HG03457 (cell line): ENCODE data around the gene RNU1-1.
A peak's percentile ranks its signal among the peaks of the same experiment; 100 is the strongest.
"Not testable (repeated sequence)": the region's sequence is repeated elsewhere in the genome, so short reads cannot be mapped to it uniquely, and the experiment has no call there.

Source experiments
- ATAC-seq: cut with Tn5 transposase; IDR thresholded peaks from one replicate; pipeline ENCODE4 v1.9.1; 2021; ENCODE audit warnings: moderate number of reproducible peaks; ENCODE audit not compliant: unreplicated experiment

Gene RNU1-1

DNA sequence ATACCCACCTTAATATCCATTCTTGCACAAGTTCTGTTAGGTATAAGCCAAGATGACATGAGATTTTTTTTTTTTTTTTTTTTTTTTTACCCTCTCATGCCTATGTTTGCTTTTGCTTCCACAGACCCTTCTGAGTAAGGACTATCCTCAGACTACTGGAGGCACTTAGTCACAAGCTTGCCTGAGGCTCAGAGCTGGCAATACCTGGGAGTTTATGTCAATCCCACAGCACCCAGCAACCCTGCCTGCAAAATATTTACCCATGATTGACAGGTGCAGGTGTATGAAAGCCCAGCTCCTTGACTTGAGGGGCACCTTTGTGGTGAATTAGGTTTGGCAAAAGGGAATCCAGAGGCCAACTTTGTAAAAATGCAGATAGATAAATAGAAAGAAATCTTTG lies 11.7 kb upstream of the RNU1-1 start:
- ATAC-seq, result not testable (repeated sequence)

DNA sequence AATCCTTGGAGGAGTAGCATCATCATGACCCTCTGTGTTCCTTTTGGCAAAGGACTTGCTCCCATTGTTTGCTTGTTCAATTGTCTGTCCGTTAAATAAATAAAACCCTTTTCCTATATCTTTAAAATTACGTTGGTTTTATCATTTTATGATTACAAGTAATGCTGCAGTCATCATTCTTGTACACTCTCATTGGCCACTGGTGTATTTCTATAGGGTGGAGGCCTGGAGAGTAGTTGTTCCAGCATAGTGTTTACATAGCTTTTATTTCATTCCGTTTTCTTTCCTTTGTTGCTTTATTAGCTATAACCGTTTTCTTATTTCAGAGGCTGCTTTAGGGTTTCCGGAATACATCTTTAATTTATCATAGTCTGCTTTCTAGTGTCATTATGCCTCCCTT lies 7.6 kb upstream of the RNU1-1 start:
- not testable (repeated sequence) for ATAC-seq

DNA sequence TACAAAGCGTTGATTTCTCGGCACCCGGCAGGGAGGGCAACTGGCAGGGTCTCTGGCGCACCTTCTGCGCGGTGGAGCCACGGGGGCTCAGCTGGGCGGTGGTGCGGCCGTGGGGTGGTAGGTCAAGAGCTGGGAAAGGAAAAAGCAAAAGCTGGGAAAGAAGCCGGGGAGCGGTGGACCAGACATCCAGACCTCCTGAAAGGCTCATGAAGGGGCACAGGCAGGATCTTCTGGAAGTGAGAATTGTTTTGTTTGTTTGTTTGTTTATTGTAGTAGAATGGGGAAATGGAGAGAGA lies 7.2 kb upstream of the RNU1-1 start:
- no peak for ATAC-seq

DNA sequence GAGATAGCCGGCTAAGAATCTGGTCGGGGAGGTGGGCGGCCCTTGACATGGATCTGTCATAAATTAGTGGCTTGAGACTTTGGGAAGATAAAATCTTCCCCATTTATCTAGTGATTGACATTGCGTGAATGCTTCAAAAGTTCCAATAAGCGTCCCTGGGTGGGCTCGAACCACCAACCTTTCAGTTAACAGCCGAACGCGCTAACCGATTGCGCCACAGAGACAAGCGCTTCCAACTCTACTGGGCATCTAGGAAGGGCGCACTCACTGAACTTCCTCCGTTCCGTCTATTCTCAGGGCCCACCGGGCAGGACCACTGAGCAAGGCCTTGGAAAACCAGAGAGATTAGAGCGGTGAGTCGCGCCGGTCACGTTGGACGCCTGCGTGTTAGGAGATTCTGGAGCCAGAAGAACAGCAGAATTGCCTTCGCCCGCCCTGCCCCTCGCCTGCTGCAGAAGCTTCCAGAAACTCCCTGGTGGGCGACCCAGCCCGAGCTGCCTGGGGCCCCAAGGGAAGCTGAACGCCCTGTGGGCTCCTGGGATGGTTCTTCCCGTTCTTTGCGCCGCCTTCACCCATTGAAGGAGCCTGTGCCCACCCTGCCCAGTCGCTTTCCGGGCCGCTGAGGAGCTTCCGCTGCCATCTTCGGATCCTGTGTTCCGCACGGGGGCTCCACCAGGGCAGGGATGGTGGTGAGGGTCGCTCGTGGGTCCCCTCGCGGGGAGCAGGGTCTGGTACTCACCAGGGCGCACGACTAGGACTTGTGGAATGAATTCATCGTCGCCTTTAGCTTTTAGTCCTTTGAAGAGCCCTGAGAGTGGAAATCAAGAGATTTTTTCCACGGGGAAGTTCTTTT lies 6.6 kb upstream of the RNU1-1 start:
- not testable (repeated sequence) for ATAC-seq

DNA sequence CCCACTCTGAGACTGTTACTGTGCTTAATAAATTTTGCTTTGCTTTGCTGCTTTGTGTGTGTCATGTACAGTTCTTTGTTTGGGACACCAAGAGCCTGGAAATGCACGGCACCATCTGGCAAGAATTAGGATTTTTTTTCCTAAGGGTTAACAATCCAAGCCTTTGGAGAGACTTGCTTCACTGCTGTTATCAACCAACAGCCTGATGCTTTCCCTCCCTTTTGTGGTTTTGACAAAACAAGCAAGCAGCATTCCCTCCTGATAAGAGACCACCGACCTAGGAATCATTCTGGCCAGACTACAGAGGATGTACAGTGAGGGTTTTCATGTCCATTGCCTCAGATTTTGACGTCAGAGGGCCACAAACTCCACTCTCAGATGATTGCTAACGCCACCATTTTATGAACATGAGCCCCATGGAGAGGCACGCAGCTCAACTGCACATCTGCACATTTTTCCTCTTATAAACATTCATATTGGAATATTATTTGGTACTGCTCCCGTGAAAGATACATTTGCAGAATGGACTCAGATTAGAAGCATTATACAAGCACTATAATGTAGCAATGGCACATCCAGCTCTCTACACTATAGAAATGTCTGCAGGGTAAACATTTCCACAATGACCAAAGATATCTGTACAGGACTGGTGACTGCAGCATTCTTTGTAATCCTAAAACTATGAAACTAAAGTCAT lies 5.3 kb upstream of the RNU1-1 start:
- ATAC-seq, result not testable (repeated sequence)

DNA sequence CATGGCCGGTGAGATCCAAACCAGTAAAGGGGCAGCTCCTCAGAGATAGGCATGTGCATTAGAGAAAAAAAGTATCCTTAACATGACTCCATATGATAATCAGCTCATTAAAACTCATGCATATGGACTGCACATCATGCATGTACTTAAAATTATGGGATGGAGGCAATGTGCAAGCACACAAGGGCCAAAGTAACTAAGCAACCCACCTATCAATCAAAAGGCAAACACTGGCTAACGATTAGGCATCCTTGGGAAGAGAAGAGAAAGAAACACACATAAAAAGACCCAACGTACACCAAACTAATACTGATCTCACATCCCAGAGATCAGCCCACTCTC lies 4.8 kb upstream of the RNU1-1 start:
- not testable (repeated sequence) for ATAC-seq

DNA sequence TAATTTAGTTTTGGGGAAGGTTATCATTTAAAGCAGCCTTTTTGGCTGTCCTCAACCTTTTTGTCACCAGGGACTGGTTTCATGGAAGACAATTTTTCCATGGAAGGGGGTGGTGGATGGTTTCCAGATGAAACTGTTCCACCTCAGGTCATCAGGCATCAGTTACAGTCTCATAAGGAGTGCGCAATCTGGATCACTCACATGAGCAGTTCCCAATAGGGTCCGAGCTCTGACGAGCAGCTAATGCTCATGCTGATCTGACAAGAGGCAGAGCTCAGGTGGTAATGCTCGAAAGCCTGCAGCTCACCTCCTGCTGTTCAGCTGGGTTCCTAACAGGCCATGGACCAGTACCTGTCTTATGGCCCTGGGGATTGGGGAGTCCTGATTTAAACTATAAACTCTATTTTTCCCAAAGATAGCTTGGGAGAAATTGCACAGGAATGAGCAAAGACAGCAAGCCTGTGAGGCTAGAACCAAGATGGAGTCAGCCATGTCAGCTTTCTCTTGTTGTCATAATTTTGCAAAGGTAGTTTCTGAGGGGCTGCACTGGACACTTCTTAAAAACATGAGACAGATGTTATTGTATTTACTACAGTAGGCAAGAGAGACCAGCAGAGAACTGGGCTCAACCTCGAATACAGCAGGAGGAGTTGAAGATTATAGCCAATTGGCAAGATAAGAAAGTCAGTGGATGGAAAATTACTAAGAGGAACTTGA lies 2.8 kb upstream of the RNU1-1 start:
- not testable (repeated sequence) for ATAC-seq

DNA sequence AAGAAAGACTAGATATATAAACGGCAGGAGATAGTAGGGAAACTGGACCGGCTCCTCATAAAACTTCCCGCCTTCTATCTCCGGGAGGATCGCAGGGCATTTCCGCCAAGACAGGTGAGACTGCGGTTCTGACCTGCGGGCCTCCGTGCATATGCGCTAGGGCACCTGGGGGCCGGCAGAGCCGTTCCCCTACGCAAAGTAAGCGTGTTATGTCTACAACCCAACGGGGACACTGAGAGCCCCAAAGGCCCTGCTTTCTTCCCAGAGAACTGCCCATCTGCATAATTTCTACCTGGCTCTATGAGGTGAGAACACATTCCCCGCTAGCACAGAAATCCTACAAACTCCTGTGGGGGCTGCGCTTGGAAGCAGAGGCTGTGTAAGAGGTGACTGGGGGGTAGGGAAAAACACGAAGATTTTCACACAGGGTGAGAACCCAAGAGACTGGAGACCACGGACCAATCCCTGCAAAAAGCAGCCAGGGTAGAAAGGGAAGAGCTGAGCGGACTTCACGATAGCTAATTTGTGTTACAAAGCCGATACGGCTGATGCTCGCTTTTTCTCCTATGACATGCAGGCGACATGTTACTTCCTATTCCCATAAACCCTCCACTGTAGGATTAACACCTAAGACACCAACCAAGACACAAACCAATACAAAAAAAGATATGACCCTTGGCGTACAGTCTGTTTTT lies 526 bp downstream of the RNU1-1 start:
- ATAC-seq, result peak; percentile 68

DNA sequence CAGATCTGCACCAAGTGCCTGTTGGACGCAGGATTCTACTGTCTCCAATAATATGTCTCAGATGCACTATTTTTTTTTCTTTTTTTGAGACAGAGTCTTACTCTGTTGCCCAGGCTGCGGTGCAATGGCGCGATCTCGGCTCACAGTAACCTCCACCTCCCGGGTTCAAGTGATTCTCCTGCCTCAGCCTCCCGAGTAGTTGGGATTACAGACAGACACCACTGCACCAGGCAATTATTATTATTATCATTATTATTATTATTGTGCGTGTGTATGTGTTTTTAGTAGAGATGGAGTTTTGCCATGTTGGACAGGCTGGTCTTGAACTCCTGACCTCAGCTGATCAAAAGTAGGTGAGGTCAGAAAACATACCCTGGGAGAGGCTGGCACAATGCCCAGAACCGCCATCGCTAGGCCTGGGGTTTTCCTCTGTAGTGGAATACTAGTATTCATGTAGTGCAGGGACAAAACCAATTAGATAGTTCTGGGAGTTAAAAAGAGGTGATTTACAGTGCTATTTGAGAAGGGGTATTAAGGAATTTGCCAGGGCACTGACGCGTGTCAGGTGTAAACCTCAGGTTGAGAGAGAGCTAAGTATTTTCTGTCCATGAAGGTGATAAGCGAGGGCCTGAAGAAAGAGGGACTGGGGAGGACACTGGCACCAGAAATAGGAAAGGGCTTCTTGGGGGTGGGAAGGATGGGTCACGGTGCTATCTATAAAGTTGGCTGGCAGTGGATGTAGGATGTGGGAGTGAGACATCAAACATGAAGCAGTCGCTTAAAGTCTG lies 1.3 kb downstream of the RNU1-1 start:
- not testable (repeated sequence) for ATAC-seq

DNA sequence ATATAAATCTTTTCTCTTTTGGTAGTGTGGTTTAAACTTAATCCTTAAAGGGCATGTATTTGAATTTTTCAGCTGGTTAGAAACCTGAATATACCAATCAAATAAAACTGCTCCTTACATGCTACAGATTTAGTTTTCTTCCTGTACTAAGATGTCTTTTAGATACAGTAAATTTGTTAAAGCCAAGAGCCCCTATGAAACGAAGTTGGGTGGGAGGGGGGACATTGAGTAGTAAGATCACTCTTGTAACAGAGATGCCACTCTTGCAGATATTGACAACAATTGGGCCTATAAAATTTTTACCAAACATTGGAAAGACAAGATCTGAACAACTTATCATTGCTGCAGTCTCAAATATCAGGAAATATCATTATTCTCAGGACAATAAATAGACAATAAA lies 2.2 kb downstream of the RNU1-1 start:
- not testable (repeated sequence) for ATAC-seq

DNA sequence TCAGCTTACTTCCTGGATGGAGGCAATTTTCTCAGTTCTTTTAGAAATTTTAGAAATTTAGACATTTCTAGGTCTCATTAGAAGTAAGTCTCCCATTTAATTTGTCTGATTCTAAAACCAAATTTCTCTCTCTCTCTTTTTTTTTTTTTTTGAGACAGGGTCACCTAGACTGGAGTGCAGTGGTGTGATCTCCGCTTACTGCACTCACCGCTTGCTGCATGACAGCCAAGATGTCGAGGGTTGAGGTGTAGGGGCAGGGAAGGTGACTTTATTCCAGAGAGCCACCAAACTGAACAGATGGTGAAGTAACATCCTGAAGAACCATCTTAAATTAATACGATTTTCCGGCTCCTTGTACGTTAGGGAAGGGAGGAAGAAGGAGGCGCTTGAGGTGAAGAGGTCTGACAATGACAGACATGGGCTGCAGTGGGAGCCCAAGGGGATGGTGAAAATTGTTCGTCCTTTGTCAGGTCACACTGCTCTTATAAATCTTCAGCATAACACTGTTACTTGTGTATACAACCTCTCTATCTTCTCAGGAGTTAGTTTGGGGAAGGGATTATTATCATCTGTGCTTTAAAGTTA lies 5.1 kb downstream of the RNU1-1 start:
- ATAC-seq, result not testable (repeated sequence)

DNA sequence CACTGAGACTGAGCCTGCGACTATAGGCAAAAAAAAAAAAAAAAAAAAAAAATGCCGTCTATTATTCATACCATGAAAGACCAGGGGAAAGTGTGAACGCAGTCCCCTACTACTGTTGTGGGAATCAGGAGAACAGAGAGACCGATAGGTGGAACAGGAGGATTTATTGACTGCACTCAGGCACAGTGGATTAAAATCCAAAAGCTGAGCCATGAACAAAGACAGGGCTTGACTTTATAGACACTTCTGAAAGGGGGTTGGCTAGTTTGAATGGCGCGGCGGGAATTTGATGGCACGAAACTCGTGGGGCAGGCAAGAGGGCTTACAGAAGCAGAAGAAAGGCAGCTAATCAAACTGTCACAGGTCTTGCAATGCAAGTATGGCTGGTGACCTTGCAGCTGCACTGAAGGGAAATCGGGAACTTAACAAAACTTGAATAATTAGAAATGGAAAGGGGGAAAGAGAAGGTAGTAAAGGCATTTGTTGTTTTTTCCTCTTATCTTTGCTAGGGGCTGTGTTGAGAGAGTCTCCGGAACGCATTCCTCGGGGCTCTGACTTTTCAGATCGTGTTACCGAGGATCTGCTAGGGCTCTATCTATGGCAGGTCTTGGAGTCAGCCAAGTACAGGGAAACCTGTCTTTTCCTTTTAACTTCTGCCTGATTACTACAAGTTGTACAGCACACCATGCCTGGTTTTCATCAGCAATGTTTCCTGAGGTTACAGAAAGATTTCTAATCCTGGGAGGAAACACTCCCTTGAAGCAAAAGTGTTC lies 7.5 kb downstream of the RNU1-1 start:
- not testable (repeated sequence) for ATAC-seq

DNA sequence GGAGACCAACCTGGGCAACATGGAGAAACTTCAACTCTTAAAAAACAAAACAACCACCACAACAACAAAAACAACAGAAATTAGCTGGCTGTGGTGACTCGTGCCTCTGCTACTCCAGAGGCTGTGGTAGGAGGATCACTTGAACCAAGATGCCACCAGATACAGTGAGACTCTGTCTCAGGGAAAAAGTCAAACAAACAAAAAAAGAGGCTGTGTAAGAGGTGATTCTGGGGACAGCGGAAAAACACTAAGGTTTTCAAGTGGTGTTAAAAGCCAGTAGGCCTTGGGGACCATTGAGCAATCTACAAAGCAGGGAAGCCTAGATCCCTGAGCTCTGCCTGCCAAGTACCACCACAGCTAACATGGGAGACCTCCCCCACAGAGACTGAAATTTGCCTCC lies 8.2 kb downstream of the RNU1-1 start:
- ATAC-seq, result not testable (repeated sequence)

DNA sequence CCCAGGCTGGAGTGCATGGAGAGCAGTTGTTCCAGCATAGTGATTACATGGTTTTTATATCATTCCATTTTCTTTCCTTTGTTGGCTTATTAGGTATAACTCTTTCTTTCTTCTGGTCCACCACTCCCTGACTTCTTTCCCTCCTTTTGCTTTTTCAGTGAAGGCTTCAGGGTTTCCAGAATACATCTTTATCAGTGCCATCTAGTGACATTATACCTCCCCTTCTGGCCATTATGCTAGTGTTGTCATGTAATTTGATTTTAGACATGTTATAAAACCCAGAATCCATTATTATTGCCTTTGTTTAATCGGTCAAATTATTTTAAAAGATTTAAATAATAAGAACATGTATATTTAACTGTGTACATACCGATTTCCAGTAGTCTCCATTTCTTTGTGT lies 10.6 kb downstream of the RNU1-1 start:
- ATAC-seq, result no peak

DNA sequence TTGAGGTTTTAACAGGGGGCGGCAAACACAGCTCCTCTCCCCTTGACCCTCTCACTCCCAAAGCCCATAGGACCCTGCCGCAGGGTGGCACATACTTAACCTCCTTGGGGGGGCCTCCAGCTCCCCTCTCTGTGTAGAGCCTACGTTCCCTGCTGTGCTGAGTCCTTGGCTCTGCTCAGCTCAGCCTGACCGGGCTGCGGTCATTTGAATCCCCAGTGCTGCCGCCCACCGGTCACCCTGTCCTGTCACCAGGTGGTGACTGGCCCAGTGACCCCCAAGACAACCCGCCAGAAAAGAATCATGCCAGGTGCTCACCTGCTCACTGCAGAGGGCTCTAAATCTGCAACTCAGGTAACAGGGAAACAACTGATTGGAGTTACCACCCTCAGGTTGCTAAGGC lies 12.6 kb downstream of the RNU1-1 start:
- not testable (repeated sequence) for ATAC-seq

DNA sequence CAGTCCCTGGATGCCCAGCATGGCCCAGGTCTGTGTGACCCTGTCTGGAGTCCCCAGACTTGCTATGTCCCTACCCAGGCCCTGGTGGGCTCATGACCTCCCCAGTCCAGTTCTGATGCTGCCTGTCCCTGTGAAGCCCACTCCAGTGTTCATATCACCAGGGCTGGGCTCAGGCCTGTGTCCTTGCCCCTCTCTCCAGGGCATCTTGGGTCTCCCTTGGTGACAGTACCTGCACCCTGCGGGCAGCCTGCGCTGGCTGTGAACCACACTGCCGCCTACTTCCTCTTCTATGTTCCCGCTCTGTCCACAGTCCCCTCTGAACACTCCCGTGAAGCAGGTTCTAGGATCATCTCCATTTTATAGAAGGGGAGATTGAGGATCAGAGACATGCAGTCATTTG lies 13.1 kb downstream of the RNU1-1 start:
- ATAC-seq, result not testable (repeated sequence)

DNA sequence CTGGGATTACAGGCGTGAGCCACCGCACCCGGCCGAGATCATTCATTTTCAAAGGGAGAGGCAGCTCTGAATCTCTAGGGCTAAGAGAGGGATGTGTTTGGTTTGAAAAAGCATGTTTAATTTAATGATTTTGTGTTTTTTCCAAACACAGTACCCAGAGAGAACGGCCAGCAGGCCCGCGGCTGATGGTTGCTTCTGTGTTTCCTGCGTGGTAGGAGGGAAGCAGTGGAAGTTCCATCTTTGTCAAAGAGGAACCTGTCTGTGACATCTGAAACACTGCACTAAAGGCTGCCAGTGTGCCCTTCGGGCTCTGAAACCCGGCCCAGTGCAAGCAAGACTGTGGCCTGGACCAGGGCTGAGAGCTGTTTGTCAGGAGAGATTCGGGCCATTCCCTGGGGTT lies 13.6 kb downstream of the RNU1-1 start:
- ATAC-seq, result not testable (repeated sequence)

DNA sequence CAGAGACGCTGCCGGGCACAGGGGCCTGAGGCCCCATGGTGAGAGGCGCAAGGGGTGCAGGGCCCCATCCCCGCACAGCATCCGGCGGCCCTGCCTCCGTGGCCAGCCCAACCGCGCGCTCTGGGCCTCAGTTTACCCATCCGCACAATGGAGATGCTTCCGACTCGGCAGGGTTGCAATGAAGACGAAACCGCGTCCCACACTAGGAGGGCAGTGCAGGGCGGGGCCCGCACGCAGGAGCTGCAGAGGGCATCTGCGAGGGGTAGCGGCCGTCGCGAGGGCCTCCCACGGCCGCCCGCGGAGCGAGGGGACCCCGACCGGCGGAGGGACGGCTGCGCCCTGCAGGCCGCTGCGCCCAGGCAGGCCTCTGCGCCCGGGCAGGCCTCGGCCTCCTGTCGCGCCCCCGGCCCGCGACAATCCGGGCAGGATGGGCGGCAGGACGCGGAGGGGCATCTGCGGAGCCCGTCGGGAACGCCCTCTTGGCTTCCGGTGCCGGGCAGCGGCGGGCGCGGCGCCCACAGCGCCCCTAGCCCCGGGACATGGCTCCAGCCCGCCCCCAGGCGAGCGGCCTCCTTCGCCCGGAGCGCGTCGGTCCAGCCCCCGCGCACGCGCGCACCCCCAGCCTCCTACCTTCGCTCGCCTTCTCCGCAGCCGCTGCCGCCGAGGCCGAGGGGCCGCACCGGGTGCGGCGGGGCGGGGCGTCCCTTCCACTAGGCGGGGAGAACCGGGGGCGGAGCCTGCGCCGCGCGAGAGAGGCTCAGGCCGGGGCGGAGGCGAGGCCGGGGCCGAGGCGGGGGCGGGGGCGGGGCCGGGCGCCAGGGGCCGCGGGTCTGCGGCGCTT lies 15.3 kb downstream of the RNU1-1 start:
- ATAC-seq, result peak; percentile 74
